IMR-90 (cell line): ENCODE data around the gene POLR1A. TPM values are rescaled to one million over a fixed set of nuclear protein-coding genes. Genes with fewer than 3 reads are reported as not detected.

ENCODE experiments used
- ATAC-seq: fragments of 200-7000 bp; cut with Tn5 transposase; 2 replicates; pipeline ENCODE4 v1.9.1; 2020; ENCODE audit warnings: low read depth, mild to moderate bottlenecking, moderate library complexity
- BruUV-seq: library from RNA; stranded (reverse); fragments of 400-500 nt; replicated peaks from 2 replicates; lab custom pipeline; 2021; lab: Mats Ljungman, UMichigan
- CTCF ChIA-PET: fragments of 300-600 bp; formaldehyde crosslinking; extraction: SDS; loops from one replicate; lab custom pipeline; 2021; ENCODE audit warnings: antibody characterized with exemption; lab: Yijun Ruan, JAX
- POLR2A ChIA-PET: fragments of 300-600 bp; sonication (Branson Sonifier 250); formaldehyde crosslinking; loops from one replicate; lab custom pipeline; 2022; ENCODE audit warnings: antibody characterized with exemption; ENCODE audit not compliant: unreplicated experiment; lab: Charles Lee
- DNase-seq: peaks from one replicate; pipeline ENCODE4 v3.0.0; 2013
- H2AFZ ChIP-seq: replicated peaks from 2 replicates; pipeline ENCODE3; 2013; ENCODE audit warnings: low read length, mild to moderate bottlenecking; ENCODE audit not compliant: poor library complexity
- H2AK5ac ChIP-seq: 2 replicates; pipeline ENCODE4 v1.6.1; 2013; ENCODE audit warnings: low read depth, low read length, inconsistent platforms
- H2AK9ac ChIP-seq: replicated peaks from 2 replicates; pipeline ENCODE3; 2013; ENCODE audit warnings: mild to moderate bottlenecking, low read depth, low read length, moderate library complexity; ENCODE audit not compliant: poor library complexity
- H2BK120ac ChIP-seq: 2 replicates; pipeline ENCODE4 v1.6.1; 2013; ENCODE audit warnings: low read depth, low read length, inconsistent platforms
- H2BK15ac ChIP-seq: 3 replicates; pipeline ENCODE4 v1.6.1; 2013; ENCODE audit warnings: low read depth, low read length, inconsistent platforms
- H2BK20ac ChIP-seq: 2 replicates; pipeline ENCODE4 v1.6.1; 2013; ENCODE audit warnings: low read depth, mild to moderate bottlenecking, inconsistent platforms, low read length, moderate library complexity
- H2BK5ac ChIP-seq: 2 replicates; pipeline ENCODE4 v1.6.1; 2013; ENCODE audit warnings: mild to moderate bottlenecking, low read depth, low read length, inconsistent platforms; ENCODE audit not compliant: poor library complexity, severe bottlenecking
- H3K14ac ChIP-seq: replicated peaks from 2 replicates; pipeline ENCODE4 v1.6.1; 2013; ENCODE audit warnings: low read depth, low read length, inconsistent platforms
- H3K18ac ChIP-seq: 2 replicates; pipeline ENCODE4 v1.6.1; 2013; ENCODE audit warnings: low read depth, low read length, control low read depth
- H3K23ac ChIP-seq: 2 replicates; pipeline ENCODE4 v1.6.1; 2013; ENCODE audit warnings: low read depth, low read length, inconsistent platforms
- H3K27ac ChIP-seq: 2 replicates; pipeline ENCODE4 v1.5.1; 2013; ENCODE audit warnings: mild to moderate bottlenecking, control low read depth, low read length; ENCODE audit not compliant: insufficient read depth
- H3K27me3 ChIP-seq: 2 replicates; pipeline ENCODE4 v1.6.1; 2013; ENCODE audit warnings: low read length; ENCODE audit not compliant: control insufficient read depth, insufficient read depth
- H3K36me3 ChIP-seq: 2 replicates; pipeline ENCODE4 v1.6.1; 2013; ENCODE audit warnings: low read length, mixed read lengths; ENCODE audit not compliant: control insufficient read depth, insufficient read depth
- H3K4ac ChIP-seq: 2 replicates; pipeline ENCODE4 v1.6.1; 2013; ENCODE audit warnings: low read depth, low read length, inconsistent platforms
- H3K4me1 ChIP-seq: 2 replicates; pipeline ENCODE4 v1.6.1; 2013; ENCODE audit warnings: low read length, mixed read lengths; ENCODE audit not compliant: control insufficient read depth, insufficient read depth
- H3K4me2 ChIP-seq: 2 replicates; pipeline ENCODE4 v1.6.1; 2013; ENCODE audit warnings: low read depth, mild to moderate bottlenecking, control low read depth, low read length, moderate library complexity
- H3K4me3 ChIP-seq: 2 replicates; pipeline ENCODE4 v1.5.1; 2013; ENCODE audit warnings: low read depth, mild to moderate bottlenecking, control low read depth, low read length, moderate library complexity; ENCODE audit not compliant: insufficient read depth
- H3K56ac ChIP-seq: 2 replicates; pipeline ENCODE4 v1.6.1; 2013; ENCODE audit warnings: low read length, inconsistent platforms; ENCODE audit not compliant: insufficient read depth; ENCODE audit errors: extremely low read depth
- H3K79me1 ChIP-seq, 2 experiments: 2 replicates each; pipeline ENCODE4 v1.6.1; 2013; ENCODE audit warnings: low read length in 2 of 2, inconsistent platforms in 1 of 2, low read depth in 1 of 2
- H3K9ac ChIP-seq: 2 replicates; pipeline ENCODE4 v1.6.1; 2013; ENCODE audit warnings: low read depth, low read length, control low read depth
- H3K9me1 ChIP-seq: 2 replicates; pipeline ENCODE4 v1.6.1; 2013; ENCODE audit warnings: low read length, inconsistent platforms; ENCODE audit not compliant: insufficient read depth
- H3K9me3 ChIP-seq: 2 replicates; pipeline ENCODE4 v1.6.1; 2013; ENCODE audit warnings: low read length; ENCODE audit not compliant: control insufficient read depth, insufficient read depth
- H4K20me1 ChIP-seq: 2 replicates; pipeline ENCODE4 v1.6.1; 2013; ENCODE audit warnings: low read length, inconsistent platforms; ENCODE audit not compliant: insufficient read depth
- H4K5ac ChIP-seq: 2 replicates; pipeline ENCODE4 v1.6.1; 2013; ENCODE audit warnings: mild to moderate bottlenecking, low read depth, low read length, control low read depth
- H4K8ac ChIP-seq, 2 experiments: 2 replicates each; pipeline ENCODE4 v1.6.1; 2013; ENCODE audit warnings: low read depth in 2 of 2, low read length in 2 of 2, control low read depth in 1 of 2, inconsistent platforms in 1 of 2
- H4K91ac ChIP-seq: 2 replicates; pipeline ENCODE4 v1.6.1; 2013; ENCODE audit warnings: low read depth, low read length, inconsistent platforms; ENCODE audit not compliant: insufficient read depth
- CHD1 ChIP-seq: IDR thresholded peaks from 2 replicates; pipeline ENCODE4 v1.6.1; 2012; ENCODE audit warnings: low read depth, low read length, improper control_type of control experiment
- FOS ChIP-seq: fragments of 150-350 bp; IDR thresholded peaks from 2 replicates; pipeline ENCODE4 v1.6.1; 2016; ENCODE audit warnings: low read depth, low read length
- MAFK ChIP-seq: IDR thresholded peaks from 2 replicates; pipeline ENCODE4 v1.6.1; 2012; ENCODE audit warnings: low read depth, low read length, improper control_type of control experiment
- MAZ ChIP-seq: IDR thresholded peaks from 2 replicates; pipeline ENCODE4 v1.6.1; 2012; ENCODE audit warnings: low read depth, mild to moderate bottlenecking, low read length, improper control_type of control experiment, moderate library complexity, borderline replicate concordance
- MXI1 ChIP-seq: IDR thresholded peaks from 2 replicates; pipeline ENCODE4 v1.6.1; 2012; ENCODE audit warnings: low read depth, mild to moderate bottlenecking, low read length, moderate library complexity, borderline replicate concordance
- POLR2A ChIP-seq: IDR thresholded peaks from 2 replicates; pipeline ENCODE4 v1.6.1; 2012; ENCODE audit warnings: mild to moderate bottlenecking, low read depth, low read length
- RAD21 ChIP-seq: IDR thresholded peaks from 2 replicates; pipeline ENCODE4 v1.6.1; 2012; ENCODE audit warnings: low read length, improper control_type of control experiment
- RFX5 ChIP-seq: IDR thresholded peaks from 2 replicates; pipeline ENCODE4 v1.8.0; 2012; ENCODE audit warnings: low read depth, mild to moderate bottlenecking, low read length, moderate library complexity
- USF2 ChIP-seq: fragments of 150-350 bp; IDR thresholded peaks from 2 replicates; pipeline ENCODE4 v1.6.1; 2017; ENCODE audit warnings: mild to moderate bottlenecking, antibody characterized with exemption, low read length, low read depth
- WGBS, 2 experiments: methylation state at CpG; one replicate each; pipeline versions ENCODE4 v1.1.5 to v1.1.7; 2013; ENCODE audit warnings: missing lambda C conversion rate in 2 of 2; ENCODE audit not compliant: insufficient read length in 1 of 2; ENCODE audit errors: extremely low coverage in 2 of 2; 5-methylcytosine and 5-hydroxymethylcytosine counted together
- dilution Hi-C: fragments of 300-500 bp; cut with HindIII; formaldehyde crosslinking; loops from one replicate; pipeline ENCODE4 v1.14.3; 2018; ENCODE audit warnings: low sequenced_read_pairs; ENCODE audit not compliant: unreplicated experiment
- in situ Hi-C: fragments of 300-500 bp; cut with MboI; formaldehyde crosslinking; loops from 3 replicates; pipeline ENCODE4 v1.14.3; 2019; ENCODE audit warnings: low sequenced_read_pairs, inconsistent platforms, mixed read lengths
- intact Hi-C: fragments of 100-400 bp; cut with micrococcal nuclease; formaldehyde crosslinking; loops from 2 replicates; pipeline ENCODE4 v1.10.0; 2022
- polyA plus RNA-seq, 3 experiments: library from polyadenylated mRNA; depleted of rRNA; stranded (reverse); fragments of >200 nt; gene quantifications; 2 replicates each; pipeline ENCODE4 v1.2.3, GENCODE V29; 2012; ENCODE audit warnings: low replicate concordance in 1 of 3
- total RNA-seq: library from RNA; depleted of rRNA; stranded (reverse); fragments of >200 nt; gene quantifications from 2 replicates; pipeline ENCODE4 v1.2.3, GENCODE V29; 2012
- TF ChIP-seq, protein P1 (sequence below): conservative IDR thresholded peaks from 2 replicates; pipeline ENCODE4 v1.5.1; 2012; ENCODE audit warnings: mild to moderate bottlenecking, low read depth, low read length, improper control_type of control experiment

POLR1A gene
- total and polyA plus RNA-seq, 2 of the 4 experiments (the other 2 are of a cell fraction) = 7.6 to 27.4 TPM

DNA sequence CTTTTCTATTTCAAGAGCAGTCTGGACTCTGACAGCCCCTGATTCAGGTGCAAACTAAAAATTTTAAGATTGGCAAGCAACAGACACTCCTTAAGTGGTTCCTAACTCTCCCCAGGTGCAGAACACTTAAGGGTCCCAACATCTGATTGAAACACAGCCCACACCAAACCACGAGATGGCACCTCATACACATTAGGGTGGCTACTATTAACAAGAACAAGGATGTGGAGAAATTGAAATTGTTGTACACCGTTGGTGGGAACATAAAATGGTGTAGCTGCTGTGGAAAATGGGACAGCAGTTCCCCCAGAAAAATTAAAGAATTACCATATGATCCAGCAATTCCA, 82.3 kb downstream of the POLR1A start:
- Histone ChIP-seq H3K18ac (no peak overlapping the region), H2AK9ac (no peak overlapping the region), H3K79me1 (no peaks in the 10 kb centered on the region), H3K4me3 (no peak overlapping the region), H3K4me1 (peaks cover 7% of the 10 kb centered on the region; the same call in 1 of the 2 replicates), H2BK5ac (no peak overlapping the region), H2AFZ (no peak overlapping the region), H2AK5ac (no peak overlapping the region), H4K20me1 (no peaks in the 10 kb centered on the region), H3K56ac (no peak overlapping the region), H3K23ac (no peak overlapping the region), H3K4ac (no peak overlapping the region), H2BK20ac (no peak overlapping the region), H3K14ac (no peak overlapping the region), H3K27me3 (no peaks in the 10 kb centered on the region), H3K9me3 (no peaks in the 10 kb centered on the region), H2BK120ac (no peak overlapping the region), H4K91ac (no peak overlapping the region), H4K8ac (no peak overlapping the region), H3K36me3 (peaks cover 28% of the 10 kb centered on the region), H2BK15ac (no peak overlapping the region), H4K5ac (no peak overlapping the region), H3K9ac (no peak overlapping the region), H3K27ac (no peak overlapping the region), H3K4me2 (no peak overlapping the region), H3K9me1 (peaks cover 14% of the 10 kb centered on the region)
- POLR2A ChIA-PET = no interaction called here
- intact Hi-C loops (loop anchor here (5.0 kb wide), 1 partner anchor 131 kb away; no protein-coding TSS in a partner anchor), dilution Hi-C loops (no loop called here), in situ Hi-C loops (no loop called here)
- CTCF ChIA-PET = interaction anchor here (0.6 to 0.8 kb wide), 2 partner anchors 12 to 102 kb away, joined by 3 read pairs; no protein-coding TSS in a partner anchor
- TF ChIP-seq RFX5 = no peak
- no peak for TF ChIP-seq MXI1
- TF ChIP-seq MAFK = no peak
- no peak for TF ChIP-seq MAZ
- no peak for TF ChIP-seq USF2
- TF ChIP-seq, protein P1, sequence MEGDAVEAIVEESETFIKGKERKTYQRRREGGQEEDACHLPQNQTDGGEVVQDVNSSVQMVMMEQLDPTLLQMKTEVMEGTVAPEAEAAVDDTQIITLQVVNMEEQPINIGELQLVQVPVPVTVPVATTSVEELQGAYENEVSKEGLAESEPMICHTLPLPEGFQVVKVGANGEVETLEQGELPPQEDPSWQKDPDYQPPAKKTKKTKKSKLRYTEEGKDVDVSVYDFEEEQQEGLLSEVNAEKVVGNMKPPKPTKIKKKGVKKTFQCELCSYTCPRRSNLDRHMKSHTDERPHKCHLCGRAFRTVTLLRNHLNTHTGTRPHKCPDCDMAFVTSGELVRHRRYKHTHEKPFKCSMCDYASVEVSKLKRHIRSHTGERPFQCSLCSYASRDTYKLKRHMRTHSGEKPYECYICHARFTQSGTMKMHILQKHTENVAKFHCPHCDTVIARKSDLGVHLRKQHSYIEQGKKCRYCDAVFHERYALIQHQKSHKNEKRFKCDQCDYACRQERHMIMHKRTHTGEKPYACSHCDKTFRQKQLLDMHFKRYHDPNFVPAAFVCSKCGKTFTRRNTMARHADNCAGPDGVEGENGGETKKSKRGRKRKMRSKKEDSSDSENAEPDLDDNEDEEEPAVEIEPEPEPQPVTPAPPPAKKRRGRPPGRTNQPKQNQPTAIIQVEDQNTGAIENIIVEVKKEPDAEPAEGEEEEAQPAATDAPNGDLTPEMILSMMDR = no peak
- no peak for TF ChIP-seq POLR2A
- TF ChIP-seq CHD1 = no peak
- no peak for TF ChIP-seq RAD21
- no peak for TF ChIP-seq FOS
- DNase-seq (no peak), ATAC-seq (no peak)
- no CpG with 5 or more reads among the region's 2 CpGs for WGBS, 2 experiments
- BruUV-seq = no TSS peak
